COR-L47 (cell line): ENCODE measurements around the gene PSPC1.
"Not testable (repeated sequence)": the region's sequence is repeated elsewhere in the genome, so short reads cannot be mapped to it uniquely, and the experiment has no call there.

Experiments used
- DNase-seq: peaks from one replicate; lab custom pipeline; 2025; lab: John Stamatoyannopoulos, UW

PSPC1 gene, protein sequence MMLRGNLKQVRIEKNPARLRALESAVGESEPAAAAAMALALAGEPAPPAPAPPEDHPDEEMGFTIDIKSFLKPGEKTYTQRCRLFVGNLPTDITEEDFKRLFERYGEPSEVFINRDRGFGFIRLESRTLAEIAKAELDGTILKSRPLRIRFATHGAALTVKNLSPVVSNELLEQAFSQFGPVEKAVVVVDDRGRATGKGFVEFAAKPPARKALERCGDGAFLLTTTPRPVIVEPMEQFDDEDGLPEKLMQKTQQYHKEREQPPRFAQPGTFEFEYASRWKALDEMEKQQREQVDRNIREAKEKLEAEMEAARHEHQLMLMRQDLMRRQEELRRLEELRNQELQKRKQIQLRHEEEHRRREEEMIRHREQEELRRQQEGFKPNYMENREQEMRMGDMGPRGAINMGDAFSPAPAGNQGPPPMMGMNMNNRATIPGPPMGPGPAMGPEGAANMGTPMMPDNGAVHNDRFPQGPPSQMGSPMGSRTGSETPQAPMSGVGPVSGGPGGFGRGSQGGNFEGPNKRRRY

DNA sequence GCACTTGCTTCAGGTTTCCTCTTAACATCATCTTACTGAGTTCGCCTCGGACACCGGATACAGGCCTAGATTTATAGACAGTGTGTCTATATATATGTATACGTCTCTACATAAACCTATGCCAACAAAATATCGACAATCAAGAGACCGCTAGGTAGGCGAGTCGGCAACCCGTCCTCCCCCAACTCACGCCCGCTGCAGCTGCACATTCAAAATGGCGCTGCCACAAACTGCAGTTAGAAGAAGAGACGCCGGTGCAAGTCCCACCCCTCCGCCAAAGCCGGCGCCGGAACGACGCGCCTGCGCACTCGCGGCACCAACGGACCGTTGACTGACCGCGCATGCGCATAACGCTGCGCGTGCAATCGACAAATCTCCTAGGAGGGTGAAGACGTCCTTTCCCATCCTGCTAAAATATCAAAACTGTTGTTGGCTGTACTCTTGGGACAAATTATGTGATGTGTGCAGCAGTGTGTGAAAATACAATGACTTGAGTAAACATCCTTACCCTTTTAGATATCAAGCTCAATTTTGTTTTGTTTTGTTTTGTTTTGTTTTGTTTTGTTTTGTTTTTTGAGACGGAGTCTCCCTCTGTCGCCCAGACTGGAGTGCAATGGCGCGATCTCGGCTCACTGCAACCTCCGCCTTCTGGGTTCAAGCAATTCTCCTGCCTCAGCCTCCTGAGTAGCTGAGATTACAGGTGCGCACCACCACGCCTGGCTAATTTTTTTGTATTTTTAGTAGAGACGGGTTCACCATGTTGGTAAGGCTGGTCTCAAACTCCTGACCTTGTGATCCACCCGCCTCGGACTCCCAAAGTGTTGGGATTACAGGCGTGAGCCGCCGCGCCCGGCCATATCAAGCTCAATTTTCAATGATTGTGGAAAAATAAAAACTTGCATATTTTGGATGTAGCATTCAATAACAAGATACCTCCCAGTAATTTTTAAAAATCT lies at the start of gene PSPC1:
PSPC1 (minus strand) TSS at position 219 of the 956 bp plus-strand sequence; CDS start at position 31, 188 bp downstream.
- DNase-seq: peak; percentile 93

DNA sequence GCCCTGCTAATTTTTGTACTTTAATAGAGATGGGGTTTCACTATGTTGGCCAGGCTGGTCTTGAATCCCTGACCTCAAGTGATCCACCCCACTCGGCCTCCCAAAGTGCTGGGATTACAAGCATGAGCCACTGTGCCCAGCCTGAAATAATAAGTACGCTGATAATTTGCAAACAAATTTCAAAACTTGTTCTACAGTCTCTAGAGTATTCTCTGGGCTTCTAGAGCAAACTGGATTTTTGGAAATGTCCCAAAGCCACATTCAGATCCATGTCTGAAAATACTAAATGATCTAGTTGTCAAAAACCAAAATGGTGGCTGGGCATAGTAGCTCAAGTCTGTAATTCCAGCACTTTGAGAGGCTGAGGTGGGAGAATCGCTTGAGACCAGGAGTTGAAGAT lies 39.9 kb upstream of the PSPC1 start:
- no peak for DNase-seq

DNA sequence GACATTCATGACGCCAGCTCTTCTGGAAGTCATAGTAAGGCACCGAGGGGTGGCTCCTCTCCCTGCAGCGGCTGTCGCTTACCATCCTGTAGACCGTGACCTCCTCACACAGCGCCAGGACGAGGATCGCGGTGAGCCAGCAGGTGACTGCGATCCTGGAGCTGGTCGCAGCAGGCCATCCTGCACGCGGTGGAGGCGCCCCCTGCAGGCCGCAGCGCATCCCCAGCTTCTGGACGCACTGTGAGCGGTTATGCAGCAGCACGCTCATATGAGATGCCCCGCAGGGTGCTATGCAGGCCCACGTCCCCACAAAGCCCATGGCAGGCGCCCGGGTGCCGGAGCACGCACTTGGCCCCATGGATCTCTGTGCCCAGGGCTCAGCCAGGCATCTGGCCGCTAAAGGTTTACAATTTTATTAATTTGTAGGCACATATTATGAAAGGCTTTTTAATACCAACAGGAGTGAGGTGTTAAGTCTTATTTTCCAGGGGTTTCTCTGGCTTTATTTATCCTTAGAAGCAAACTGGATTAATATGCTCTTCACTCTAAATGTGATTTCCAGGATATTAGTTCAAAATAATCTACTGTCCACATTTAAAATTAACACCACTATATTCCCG lies 35.6 kb upstream of the PSPC1 start:
- no peak for DNase-seq

DNA sequence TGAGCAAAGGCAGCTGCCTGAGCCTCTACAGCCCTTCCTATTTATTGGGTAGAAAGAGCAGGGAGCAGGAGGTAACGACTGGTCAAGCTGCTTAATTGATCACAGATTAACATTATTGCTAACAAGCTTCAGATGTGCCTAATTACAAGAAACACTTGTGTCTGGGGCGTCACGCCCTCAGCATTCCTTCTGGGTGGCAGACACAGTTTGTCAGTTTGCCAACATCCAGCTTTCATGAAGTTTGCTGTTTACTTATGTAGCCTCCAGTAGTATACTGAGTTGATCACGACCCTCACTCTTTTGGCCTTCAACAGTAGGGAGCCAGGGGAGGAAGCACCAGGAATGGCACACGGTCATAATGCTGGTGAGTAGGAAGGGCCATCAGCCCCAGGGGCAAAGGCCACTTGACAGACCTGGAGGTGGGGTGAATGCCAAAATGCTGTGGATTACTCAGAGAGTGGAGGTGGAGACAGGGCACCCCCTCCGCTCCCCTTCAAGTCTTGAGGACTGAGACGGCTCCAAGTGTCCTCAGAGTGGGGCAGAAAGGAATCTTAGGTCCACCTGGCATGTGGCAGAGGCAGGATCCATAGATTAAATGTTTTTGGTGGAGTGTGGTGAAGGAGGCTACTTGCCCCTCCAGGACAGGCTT lies 34.9 kb upstream of the PSPC1 start:
- DNase-seq: no peak

DNA sequence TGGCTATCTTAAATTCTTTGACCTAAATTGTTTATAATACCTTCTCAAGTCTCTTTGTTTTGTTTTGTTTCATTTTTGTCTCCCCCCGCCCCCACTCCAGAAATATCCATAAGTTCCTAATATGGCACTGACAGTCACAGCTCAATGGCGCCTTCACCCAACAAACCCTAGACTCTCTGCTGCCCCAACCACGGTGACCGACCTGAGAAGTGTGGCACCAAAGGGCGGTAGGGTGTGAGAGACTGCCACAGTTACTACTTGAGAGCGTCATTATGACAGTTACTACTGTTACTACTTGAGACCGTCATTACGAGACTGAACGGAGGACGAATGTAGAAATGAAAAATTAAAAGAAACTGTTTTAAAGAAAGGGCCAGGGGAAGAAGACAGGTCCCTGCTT lies 34.4 kb upstream of the PSPC1 start:
- no peak for DNase-seq

DNA sequence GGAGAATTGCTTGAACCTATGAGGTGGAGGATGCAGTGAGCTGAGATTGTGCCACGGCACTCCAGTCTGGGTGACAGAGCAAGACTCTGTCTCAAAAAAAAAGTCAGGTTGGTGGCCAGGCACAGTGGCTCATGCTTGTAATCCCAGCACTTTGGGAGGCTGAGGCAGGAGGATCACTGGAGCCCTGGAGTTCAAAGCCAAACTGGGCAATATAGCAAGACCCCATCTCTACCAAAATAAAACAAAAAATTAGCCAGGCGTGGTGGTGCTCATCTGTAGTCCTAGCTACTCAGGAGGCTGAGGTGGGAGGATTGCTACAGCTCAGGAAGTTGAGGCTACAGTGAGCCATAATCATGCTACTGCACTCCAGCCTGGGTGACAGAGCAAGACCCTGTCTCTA lies 33.1 kb upstream of the PSPC1 start:
- DNase-seq: not testable (repeated sequence)

DNA sequence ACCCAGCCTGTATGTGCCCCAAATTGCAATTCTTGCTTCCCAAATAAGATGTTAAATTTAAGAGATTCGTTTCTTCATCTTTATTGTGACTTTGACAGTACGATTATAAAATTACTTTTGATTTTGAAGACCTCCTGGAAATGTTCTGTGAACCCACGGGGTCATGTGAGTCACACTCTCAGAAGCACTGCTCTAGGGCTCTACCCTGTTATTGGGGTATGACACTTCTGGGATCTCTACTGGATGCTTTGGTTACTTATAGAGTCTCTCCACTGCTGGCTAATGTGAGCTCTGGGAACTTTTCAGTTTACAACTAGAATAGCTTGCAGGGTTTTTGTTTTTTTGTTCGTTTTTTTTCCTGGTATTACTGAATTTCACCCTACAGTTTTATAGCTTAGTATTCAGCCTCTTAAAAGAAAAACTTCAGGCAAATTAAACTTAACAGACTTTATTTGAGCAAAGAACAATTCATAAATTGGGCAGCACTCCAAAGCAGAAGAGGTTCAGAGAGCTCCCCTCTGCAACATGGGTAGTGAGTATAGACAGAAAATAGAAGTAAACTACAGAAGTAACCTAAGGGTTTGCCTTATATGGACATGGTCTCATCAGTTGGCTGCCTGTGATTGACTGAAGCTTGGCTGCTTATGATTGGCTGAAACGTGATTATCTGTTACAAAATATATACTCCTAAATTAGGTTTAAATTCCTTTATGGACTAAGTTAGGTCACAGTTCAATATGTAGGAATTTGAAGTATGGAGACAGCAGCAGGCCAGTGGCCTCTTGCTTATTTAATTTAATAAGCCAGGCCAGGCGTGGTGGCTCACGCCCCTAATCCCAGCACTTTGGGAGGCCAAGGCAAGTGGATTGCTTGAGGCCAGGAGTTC lies 28.5 kb upstream of the PSPC1 start:
- no peak for DNase-seq

DNA sequence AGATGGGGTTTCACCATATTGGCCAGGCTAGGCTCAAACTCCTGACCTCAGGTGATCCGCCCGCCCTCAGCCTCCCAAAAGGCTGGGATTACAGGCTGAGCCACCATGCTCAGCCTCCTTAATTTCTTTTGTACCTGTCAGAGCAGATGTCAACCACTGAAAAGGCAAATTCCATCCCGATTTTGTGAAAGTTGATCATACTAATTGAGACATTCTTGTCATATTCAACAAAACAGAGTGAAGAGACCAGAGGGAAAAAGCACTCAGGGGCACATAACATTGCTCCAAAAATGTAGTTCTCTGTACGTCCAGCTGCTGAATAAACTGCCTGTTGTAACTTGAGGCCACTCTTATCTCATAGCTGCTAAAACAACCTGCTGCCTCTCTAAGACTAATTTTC lies 27.4 kb upstream of the PSPC1 start:
- no peak for DNase-seq

DNA sequence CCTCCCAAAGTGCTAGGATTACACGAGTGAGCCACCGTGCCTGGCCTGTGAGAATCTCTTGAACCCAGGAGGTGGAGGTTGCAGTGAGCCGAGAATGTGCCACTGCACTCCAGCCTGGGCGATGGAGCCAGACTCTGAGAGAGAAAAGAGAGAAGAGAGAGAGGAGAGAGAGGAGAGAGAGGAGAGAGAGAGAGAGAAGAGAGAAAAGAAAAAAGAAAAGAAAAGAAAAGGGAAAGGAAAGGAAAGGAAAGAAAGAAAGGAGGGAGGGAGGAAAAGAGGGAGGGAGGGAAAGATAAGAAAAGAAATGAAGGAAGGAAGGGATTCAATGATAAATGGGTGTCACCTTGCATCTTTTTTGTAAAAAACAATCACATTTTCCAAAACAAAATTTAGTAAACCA lies 23.0 kb upstream of the PSPC1 start:
- no peak for DNase-seq

DNA sequence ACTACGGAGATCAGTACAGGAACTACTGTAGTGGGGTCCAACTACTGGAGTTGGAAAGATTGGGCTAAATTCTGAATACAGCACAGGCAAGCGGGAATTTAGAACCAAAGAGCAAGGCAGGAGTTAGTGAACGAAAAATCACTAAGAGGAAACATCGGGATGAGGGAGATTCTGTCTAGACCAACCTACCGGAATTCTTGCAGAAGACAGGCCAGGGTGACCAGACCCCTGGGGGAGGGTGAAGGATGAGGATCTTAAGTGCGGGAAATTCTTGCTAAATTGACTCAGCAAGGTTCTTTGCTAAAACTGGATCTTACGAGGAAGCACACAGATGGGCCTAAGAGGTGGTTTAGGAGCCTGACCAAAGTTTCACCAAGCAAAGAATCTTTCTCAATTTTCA lies 13.2 kb upstream of the PSPC1 start:
- DNase-seq: no peak

DNA sequence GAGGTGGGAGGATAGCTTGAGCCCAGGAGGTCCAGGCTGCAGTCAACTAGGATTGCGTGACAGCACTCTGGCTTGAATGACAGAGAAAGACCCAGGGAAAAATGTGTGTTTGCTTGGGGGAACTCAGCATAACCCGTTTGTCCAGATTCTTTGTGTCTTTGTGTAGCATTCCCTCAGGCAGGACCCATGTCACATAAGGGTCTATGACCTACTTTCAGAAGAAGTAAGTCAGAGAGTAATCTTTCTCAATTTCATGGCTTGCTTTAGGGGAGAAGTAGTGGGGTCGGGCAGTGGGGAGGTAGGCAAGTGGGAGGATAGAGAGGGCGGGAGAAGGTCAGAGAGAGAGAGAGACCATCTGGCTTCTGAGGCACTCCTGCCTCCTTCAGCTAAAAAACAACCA lies 11.9 kb upstream of the PSPC1 start:
- DNase-seq: no peak

DNA sequence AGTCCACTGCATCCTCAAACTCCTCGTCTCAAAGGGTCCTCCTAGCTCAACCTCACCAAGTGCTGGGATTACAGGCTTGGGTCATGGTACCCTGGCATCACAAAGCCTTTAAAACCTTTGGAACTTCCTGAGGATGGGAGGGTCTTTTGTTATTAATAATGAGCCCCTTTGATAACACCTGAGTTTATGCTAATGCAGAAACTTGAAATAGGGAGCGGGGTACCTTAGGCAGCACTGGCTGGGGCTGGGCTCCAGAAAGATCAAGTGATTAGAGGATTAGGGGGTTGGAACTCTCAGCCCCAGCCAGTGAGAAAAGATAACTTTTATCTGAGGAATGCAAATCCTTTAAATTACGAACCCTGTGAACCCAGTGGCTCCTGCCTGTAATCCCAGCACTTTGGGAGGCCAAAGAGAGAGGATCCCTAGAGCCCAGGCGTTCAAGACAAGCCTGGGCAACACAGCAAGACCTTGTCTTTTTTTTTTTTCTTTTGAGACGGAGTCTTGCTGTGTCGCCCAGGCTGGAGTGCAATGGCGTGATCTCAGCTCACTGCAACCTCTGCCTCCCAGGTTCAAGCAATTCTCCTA lies 9.3 kb upstream of the PSPC1 start:
- no peak for DNase-seq

DNA sequence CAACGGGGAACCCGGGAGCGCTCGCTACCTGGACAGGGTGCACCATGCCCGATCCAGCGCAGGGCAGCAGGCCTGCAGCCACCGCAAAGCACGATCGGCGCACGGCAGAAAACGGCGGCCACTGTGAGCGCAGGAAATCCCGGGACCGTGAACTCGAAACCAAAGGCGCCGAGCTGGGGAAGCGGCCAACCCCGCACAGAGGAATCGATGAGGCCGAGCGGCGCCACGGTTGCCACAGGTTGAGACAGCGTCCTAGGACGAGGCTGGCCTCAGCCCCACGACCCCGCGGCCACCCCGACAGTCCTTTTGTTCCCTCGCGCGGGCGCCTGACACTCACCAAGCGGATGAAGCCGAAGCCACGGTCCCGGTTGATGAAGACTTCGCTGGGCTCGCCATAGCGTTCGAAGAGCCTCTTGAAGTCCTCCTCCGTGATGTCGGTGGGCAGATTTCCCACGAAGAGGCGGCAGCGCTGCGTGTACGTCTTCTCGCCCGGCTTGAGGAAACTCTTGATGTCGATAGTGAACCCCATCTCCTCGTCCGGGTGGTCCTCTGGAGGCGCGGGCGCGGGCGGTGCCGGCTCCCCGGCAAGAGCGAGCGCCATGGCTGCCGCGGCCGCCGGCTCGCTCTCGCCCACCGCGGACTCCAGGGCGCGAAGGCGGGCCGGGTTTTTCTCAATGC lies 557 bp downstream of the PSPC1 start:
- DNase-seq: peak; percentile 52

DNA sequence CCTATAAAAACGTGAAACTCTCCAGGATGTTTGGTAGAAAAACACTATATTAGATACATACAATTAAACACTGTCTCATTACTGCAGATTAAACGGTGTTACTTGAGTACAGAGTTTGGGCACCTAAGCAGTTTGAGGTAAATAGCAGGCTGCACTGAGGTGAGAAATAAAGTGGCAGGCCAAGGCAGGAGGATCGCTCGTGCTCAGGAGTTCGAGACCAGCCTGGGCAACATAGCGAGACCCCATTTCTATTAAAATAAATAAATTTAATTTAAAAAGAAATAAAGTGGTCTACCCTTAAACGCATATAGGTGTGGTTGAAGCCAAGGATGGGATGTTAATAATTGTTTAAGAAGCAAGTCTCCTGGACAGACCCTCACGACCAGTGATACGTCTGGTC lies 1.2 kb downstream of the PSPC1 start:
- DNase-seq: no peak

DNA sequence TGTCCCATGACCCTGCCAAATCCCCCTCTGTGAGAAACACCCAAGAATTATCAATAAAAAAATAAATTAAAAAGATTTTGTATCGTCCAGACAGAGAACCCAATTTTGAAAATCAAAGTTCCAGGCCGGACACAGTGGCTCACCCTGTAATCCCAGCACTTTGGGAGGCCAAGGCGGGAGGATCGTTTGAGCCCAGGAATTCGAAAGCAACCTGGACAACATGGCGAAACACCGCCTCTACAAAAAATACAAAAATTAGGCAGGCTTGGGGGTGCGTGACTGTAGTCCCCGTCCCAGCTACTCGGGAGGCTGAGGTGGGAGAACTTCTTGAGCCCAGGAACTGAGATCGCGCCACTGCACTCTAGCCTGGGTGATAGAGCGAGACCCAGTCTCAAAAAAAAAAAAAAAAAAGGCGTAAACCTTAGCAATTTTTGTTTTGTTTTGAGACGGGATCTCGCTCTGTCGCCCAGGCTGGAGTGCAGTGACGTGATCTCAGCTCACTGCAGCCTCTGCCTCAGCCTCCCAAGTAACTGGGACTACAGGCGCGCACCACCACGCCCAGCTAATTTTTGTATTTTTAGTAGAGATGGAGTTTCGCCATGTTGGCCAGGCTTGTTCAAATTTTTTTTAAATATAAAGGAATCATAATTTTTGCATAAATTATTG lies 1.9 kb downstream of the PSPC1 start:
- DNase-seq: not testable (repeated sequence)

DNA sequence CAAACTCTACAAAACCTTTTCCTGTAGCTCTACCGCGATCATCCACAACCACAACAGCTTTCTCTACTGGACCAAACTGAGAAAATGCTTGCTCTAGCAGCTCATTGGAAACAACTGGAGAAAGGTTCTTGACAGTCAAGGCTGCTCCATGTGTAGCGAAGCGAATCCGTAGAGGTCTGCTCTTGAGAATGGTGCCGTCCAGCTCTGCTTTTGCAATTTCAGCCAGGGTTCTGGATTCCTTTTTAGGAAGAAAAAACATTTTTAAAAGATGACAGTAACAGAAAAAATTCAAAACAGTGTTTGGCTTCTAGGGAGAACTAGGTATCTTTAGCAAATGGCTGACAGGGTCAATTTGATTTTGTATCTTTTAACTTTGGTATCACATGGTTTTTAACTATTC lies 10.4 kb downstream of the PSPC1 start:
- DNase-seq: no peak

DNA sequence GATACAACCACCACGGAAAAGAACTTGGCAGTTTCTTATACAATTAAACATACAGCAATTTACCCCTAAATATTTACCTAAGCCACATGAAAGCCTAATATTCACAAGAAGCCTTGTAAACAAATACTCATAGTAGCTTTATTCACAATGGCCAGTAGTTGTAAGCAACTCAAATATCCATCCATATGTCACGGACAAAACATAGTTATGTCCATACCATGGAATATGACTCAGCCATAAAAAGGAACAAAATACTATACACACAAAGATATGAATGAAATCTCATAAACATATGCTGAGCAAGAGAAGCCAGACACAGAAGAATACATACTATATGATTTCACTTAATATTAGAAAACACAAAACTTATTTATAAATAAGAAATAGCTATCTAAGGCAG lies 12.9 kb downstream of the PSPC1 start:
- no peak for DNase-seq

DNA sequence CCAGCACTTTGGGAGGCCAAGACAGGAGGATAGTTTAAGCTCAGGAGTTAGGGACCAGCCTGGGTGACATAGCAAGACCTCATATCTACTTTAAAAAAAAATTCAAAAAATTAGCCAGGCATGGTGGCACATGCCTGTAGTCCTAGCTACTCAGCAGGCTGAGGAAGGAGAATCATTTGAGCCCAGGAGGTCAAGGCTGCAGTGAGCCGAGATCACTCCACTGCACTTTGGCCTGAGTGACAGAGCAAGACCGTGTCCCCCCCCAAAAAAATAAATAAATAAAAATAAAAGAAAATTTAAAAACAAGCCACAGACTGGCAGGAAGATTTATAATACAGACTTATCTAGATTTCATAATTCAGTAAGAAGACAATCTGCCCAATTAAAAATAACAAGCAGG lies 14.8 kb downstream of the PSPC1 start:
- no peak for DNase-seq

DNA sequence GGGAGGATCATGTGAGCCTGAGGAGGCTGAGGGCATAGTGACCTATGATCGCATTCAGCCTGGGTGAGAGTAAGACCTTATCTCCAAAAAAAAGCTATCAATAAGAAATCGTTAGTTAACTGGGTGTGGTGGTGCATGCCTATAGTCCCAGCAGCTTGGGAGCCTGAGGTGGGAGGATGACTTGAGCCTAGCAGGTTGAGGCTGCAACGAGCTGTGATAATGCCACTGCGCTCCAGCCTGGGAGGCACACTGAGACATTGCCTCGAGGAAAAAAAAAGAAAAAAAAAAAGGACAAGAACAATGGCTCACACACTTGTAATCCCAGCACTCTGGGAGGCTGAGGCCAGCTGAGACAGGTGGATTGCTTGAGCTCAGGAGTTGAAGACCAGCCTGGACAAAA lies 16.2 kb downstream of the PSPC1 start:
- DNase-seq: no peak
